ENCODE data around the gene ZPR1. TPM values are rescaled to one million over a fixed set of nuclear protein-coding genes. Genes with fewer than 3 reads are reported as not detected.
A peak's percentile ranks its signal among the peaks of the same experiment; 100 is the strongest.

ZPR1 gene
- total RNA-seq, 4 donors from 2014 or later = 23.5 to 39.5 (median 24.0) TPM

GRCh38 chr11:116822575-116822974 is 34.8 kb upstream of the ZPR1 start:
- no peaks in the 10 kb centered on the region for H3K36me3 ChIP-seq
- TF ChIP-seq CTCF (IDR thresholded peaks at IDR 0.05) (no peak), POLR2A (IDR thresholded peaks at IDR 0.05) (no peak)
- H3K27ac ChIP-seq = peak overlapping the region in 1 of 3 donors; percentile 11
- H3K4me1 ChIP-seq = peaks cover 0 to 10% of the 10 kb centered on the region in 2 donors
- no peaks in the 10 kb centered on the region for H3K9me3 ChIP-seq
- no peaks in the 10 kb centered on the region for H3K27me3 ChIP-seq
- peak; percentile 52 to 56 for DNase-seq
- no peak overlapping the region for H3K4me3 ChIP-seq (replicated peaks in 1 of 3)
- WGBS, 2 donors = 48 to 60% methylated on average over 5 of the region's 5 CpGs
- intact Hi-C loops (cut with DNase I) = no loop called here

GRCh38 chr11:116821050-116821918 is 33.5 kb upstream of the ZPR1 start:
- TF ChIP-seq POLR2A (IDR thresholded peaks at IDR 0.05) (no peak), CTCF (IDR thresholded peaks at IDR 0.05) (no peak)
- DNase-seq = no peak
- no peak overlapping the region for H3K4me3 ChIP-seq (replicated peaks in 1 of 3)
- no peaks in the 10 kb centered on the region for H3K36me3 ChIP-seq
- 93 to 95% methylated on average over 42 to 51 of the region's 51 CpGs for WGBS, 2 donors
- H3K27ac ChIP-seq = no peak overlapping the region
- H3K4me1 ChIP-seq = peaks cover 0 to 10% of the 10 kb centered on the region in 2 donors
- no peaks in the 10 kb centered on the region for H3K9me3 ChIP-seq
- intact Hi-C loops (cut with DNase I) = no loop called here
- H3K27me3 ChIP-seq = no peaks in the 10 kb centered on the region

- TF ChIP-seq POLR2A (IDR thresholded peaks at IDR 0.05) (no peak), CTCF (IDR thresholded peaks at IDR 0.05) (no peak)
- H3K9me3 ChIP-seq = no peaks in the 10 kb centered on the region
- no peak for DNase-seq
- H3K27ac ChIP-seq = no peak overlapping the region
- H3K4me3 ChIP-seq (replicated peaks in 1 of 3) = no peak overlapping the region
- no peaks in the 10 kb centered on the region for H3K27me3 ChIP-seq
- H3K36me3 ChIP-seq = no peaks in the 10 kb centered on the region
- peaks cover 0 to 10% of the 10 kb centered on the region in 2 donors for H3K4me1 ChIP-seq
- intact Hi-C loops (cut with DNase I) = no loop called here
- 91 to 95% methylated on average over 7 to 9 of the region's 9 CpGs for WGBS, 2 donors
These were observed 31.2 kb upstream of the ZPR1 start for GRCh38 chr11:116819049-116819448.

- no peaks in the 10 kb centered on the region for H3K9me3 ChIP-seq
- no peak for DNase-seq
- H3K27me3 ChIP-seq = no peaks in the 10 kb centered on the region
- TF ChIP-seq CTCF (IDR thresholded peaks at IDR 0.05) (no peak), POLR2A (IDR thresholded peaks at IDR 0.05) (no peak)
- H3K4me3 ChIP-seq (replicated peaks in 1 of 3) = no peak overlapping the region
- no peaks in the 10 kb centered on the region for H3K4me1 ChIP-seq
- 89 to 92% methylated on average over 6 of the region's 6 CpGs for WGBS, 2 donors
- no peaks in the 10 kb centered on the region for H3K36me3 ChIP-seq
- intact Hi-C loops (cut with DNase I) = no loop called here
- no peak overlapping the region for H3K27ac ChIP-seq
These were observed 26.7 kb upstream of the ZPR1 start for GRCh38 chr11:116814502-116814901.

GRCh38 chr11:116813781-116814471 is 26.1 kb upstream of the ZPR1 start:
- H3K4me3 ChIP-seq (replicated peaks in 1 of 3) = no peak overlapping the region
- no peak for TF ChIP-seq POLR2A (IDR thresholded peaks at IDR 0.05)
- no peak for TF ChIP-seq CTCF (IDR thresholded peaks at IDR 0.05)
- H3K27ac ChIP-seq = no peak overlapping the region
- H3K27me3 ChIP-seq = no peaks in the 10 kb centered on the region
- 65 to 72% methylated on average over 2 to 5 of the region's 5 CpGs for WGBS, 2 donors
- H3K36me3 ChIP-seq = no peaks in the 10 kb centered on the region
- no peaks in the 10 kb centered on the region for H3K9me3 ChIP-seq
- no peak for DNase-seq
- intact Hi-C loops (cut with DNase I) = no loop called here
- H3K4me1 ChIP-seq = no peaks in the 10 kb centered on the region

All from thyroid gland (tissue), 4 donors.